Activated CD8-positive, alpha-beta T cell treated with anti-CD3 and anti-CD28 coated beads, Interleukin-2, amount 10 ng/mL, durations not matched to agents 7 days and 5 days (primary cell): ENCODE data around the gene GPAT3. TPM values are rescaled to one million over a fixed set of nuclear protein-coding genes. Genes with fewer than 3 reads are reported as not detected.
"Not testable (repeated sequence)": the region's sequence is repeated elsewhere in the genome, so short reads cannot be mapped to it uniquely, and the experiment has no call there.

Experiments
- ATAC-seq: fragments of 150-1000 bp; cut with Tn5 transposase; one replicate; pipeline ENCODE4 v1.10.0; 2021; ENCODE audit warnings: moderate library complexity
- CTCF ChIA-PET: fragments of 350-600 bp; sonication (Branson Sonifier 250); formaldehyde crosslinking; loops from one replicate; lab custom pipeline; 2021; ENCODE audit warnings: antibody characterized with exemption; lab: Charles Lee
- POLR2A ChIA-PET: fragments of 350-600 bp; sonication (Branson Sonifier 250); formaldehyde crosslinking; loops from one replicate; lab custom pipeline; 2021; ENCODE audit warnings: antibody characterized with exemption; lab: Charles Lee
- DNase-seq: peaks from one replicate; pipeline ENCODE4 v3.0.0-alpha.2; 2020
- H3K27ac Mint-ChIP-seq: one replicate; pipeline ENCODE4 v1.8.0; 2021; ENCODE audit warnings: mild to moderate bottlenecking, mixed read lengths
- H3K27me3 Mint-ChIP-seq: one replicate; pipeline ENCODE4 v1.8.0; 2021; ENCODE audit warnings: low read depth, mixed read lengths
- H3K36me3 Mint-ChIP-seq: one replicate; pipeline ENCODE4 v1.8.0; 2021; ENCODE audit warnings: low read depth, mixed read lengths
- H3K4me1 Mint-ChIP-seq: one replicate; pipeline ENCODE4 v1.8.0; 2021; ENCODE audit warnings: low read depth, mixed read lengths
- H3K4me3 Mint-ChIP-seq: one replicate; pipeline ENCODE4 v1.8.0; 2021; ENCODE audit warnings: mild to moderate bottlenecking, mixed read lengths
- H3K9me3 Mint-ChIP-seq: one replicate; pipeline ENCODE4 v1.8.0; 2022; ENCODE audit warnings: mixed read lengths; ENCODE audit not compliant: insufficient read depth
- total RNA-seq, 2 experiments: library from RNA; stranded (reverse); gene quantifications; one replicate each; pipeline ENCODE4 v1.2.3, GENCODE V29; 2021

Gene GPAT3
- 1 to 10 TPM; 2.8 to 2.9 TPM for total RNA-seq

DNA sequence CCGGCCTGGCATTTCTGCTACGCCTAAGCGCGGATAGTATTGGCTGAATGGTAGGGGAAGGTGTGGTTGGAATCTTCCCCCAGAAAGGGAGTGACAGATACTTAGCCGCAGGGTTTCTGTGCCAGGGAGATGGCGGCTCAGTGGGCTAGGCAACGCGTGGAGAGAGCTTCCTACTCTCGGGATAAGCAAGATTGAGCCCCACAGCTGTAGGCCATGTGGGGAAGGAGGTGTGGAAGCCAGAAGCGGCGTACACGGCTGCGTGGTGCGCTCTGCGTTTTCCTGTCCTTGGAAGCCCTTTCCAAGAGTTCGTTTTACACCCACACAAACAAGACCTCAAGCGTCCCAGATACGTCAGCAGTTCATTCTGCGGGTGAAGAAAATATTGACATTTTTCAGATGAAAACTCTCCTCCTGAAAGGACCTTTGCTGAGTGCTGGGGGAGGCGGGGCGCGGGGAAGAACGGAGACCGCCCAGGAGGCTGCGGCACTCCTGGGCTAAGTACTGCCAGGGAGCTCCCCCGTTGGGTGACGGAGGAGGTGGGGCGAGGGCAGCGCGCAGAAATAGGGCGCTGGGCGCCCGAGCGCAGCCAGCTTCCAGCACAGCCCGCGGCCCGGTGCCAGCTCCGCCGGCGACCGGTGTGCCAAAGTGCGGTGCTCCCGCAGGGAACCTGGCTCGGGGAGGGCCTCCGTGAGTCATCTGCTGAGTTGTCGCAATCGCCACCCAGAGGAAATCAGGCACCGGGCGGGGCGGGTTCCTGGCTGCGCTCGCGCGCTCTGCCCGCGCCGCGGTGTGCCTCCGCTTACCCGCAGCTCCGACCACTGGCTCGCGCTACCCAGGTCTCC is at the start of gene GPAT3:
TSS of gene GPAT3 (plus strand) at position 589 of the 842 bp plus-strand sequence. CDS start 515 bp downstream, outside the sequence.
- DNase-seq (peak; percentile 73), ATAC-seq (peak; percentile 90)
- ChIA-PET POLR2A (interaction anchor here (0.9 kb wide), 1 partner anchor 17 kb away, joined by 3 read pairs; no protein-coding TSS in a partner anchor), CTCF (interaction anchor here (2.0 kb wide), 1 partner anchor 27 kb away, joined by 9 read pairs; no protein-coding TSS in a partner anchor)
- no peaks in the 10 kb centered on the region for H3K36me3 Mint-ChIP-seq
- H3K4me3 Mint-ChIP-seq = peak within 1 kb of the TSS; percentile 83
- peaks cover 15% of the 10 kb centered on the region for H3K4me1 Mint-ChIP-seq
- peaks cover 51% of the 10 kb centered on the region for H3K27me3 Mint-ChIP-seq
- H3K27ac Mint-ChIP-seq = peak within 1 kb of the TSS; percentile 53
- H3K9me3 Mint-ChIP-seq = no peaks in the 10 kb centered on the region

DNA sequence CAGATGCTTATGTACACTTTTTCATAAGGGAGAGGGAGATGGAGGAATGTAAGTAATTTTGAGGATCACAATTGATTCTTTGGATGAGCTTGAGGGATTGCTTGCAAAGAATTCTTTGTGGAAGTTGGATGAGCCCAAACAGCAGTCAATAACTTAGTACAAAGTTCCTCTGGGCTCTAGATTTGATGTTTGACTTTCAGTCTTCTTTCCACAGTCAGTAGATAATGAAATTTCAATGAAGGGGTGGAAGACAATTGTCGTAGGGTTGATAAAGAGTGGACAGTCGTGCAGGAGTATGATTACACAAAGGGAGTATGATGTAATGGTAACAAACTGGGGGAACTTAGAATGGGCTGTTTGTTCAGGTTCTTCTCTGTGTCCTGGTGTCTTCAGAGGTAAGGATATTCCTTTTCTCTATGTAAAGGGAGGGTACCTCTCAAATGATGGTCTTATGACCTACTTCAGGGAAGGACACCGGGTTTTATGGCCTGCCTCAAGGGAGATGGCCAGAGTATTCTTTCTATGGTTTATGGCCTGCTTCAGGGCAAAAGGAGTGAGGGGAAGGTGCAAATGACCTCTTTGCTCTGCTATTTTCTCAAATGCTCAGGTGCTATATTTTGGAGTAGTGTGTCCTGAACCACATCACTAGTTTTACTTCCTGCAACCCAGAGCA is 49.3 kb upstream of the GPAT3 start:
- Mint-ChIP-seq H3K27me3 (no peaks in the 10 kb centered on the region), H3K36me3 (no peaks in the 10 kb centered on the region), H3K9me3 (no peaks in the 10 kb centered on the region), H3K27ac (no peak overlapping the region), H3K4me1 (peaks cover 17% of the 10 kb centered on the region), H3K4me3 (peak overlapping the region; percentile 7)
- DNase-seq (no peak), ATAC-seq (no peak)
- ChIA-PET CTCF (interaction anchor here (0.5 to 1.5 kb wide), 4 partner anchors 20 to 202 kb away, joined by 3 to 5 read pairs (median 4); partner anchors contain the start of gene COQ2), POLR2A (no interaction called here)

DNA sequence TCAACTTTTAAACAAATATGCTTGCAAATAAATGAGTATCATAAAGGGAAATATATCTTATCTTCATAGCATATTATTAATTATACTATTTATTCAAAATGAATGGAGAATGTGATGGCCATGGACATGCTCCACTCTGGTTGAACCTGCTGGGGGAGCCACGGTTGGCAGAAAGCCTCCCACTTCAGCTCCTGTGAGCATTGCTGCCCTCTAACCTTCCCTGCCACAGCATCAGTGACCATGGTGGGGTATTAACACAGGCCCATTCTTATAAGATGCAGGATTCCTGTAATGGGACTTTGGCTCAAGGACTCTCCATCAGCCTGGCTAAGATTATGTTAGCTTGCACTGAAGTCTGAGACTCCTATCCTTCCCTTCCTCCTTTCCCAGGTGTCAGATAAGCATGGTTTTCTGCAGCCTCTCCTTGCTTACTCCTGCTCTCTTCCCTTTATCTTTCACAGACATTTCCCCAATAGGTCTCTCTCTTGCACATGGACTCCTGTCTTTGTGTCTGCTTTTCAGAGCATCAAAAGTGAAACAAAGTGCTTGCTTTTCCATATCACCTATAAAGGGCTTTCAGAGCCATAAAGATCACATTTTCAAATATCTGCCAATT is 46.1 kb upstream of the GPAT3 start:
- Mint-ChIP-seq H3K36me3 (no peaks in the 10 kb centered on the region), H3K27ac (no peak overlapping the region), H3K9me3 (no peaks in the 10 kb centered on the region), H3K27me3 (no peaks in the 10 kb centered on the region), H3K4me1 (peaks cover 8% of the 10 kb centered on the region), H3K4me3 (no peak overlapping the region)
- ATAC-seq (no peak), DNase-seq (no peak)
- POLR2A ChIA-PET = no interaction called here
- CTCF ChIA-PET = interaction anchor here (0.7 to 2.9 kb wide), 6 partner anchors 9 to 638 kb away, joined by 3 to 7 read pairs (median 4); no protein-coding TSS in a partner anchor

DNA sequence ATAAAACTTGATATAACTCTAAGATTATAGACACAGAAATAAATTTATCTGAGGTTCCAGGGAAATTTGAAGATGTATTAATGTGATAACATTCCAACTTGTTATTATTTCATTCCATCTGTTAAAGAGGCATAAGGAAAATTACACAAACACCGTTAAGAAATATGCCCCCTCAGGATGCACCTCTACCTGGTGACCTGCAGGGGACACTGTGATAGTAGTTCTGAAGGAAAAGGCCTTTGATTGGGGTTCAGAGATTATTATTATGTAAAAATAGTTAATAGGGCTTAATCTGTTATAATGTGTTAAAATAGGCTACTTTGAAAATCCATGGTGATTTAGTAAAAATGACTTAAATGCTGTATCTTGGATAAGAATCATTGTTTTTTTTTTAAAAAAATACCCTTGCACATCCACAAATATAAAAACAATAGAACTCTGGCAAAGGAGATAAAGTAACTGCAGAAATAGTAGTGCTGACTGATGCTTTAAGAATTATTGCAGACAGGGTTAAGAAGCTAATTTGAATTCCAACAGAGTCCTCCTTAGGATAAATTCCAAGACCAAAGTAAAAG is 44.9 kb upstream of the GPAT3 start:
- H3K27me3 Mint-ChIP-seq = no peaks in the 10 kb centered on the region
- peaks cover 2% of the 10 kb centered on the region for H3K4me1 Mint-ChIP-seq
- ATAC-seq (peak; percentile 58), DNase-seq (no peak)
- no peaks in the 10 kb centered on the region for H3K36me3 Mint-ChIP-seq
- H3K9me3 Mint-ChIP-seq = no peaks in the 10 kb centered on the region
- no peak overlapping the region for H3K4me3 Mint-ChIP-seq
- POLR2A ChIA-PET = no interaction called here
- CTCF ChIA-PET = interaction anchor here (0.7 to 2.9 kb wide), 10 partner anchors 8 to 639 kb away, joined by 3 to 7 read pairs (median 4); no protein-coding TSS in a partner anchor
- no peak overlapping the region for H3K27ac Mint-ChIP-seq

DNA sequence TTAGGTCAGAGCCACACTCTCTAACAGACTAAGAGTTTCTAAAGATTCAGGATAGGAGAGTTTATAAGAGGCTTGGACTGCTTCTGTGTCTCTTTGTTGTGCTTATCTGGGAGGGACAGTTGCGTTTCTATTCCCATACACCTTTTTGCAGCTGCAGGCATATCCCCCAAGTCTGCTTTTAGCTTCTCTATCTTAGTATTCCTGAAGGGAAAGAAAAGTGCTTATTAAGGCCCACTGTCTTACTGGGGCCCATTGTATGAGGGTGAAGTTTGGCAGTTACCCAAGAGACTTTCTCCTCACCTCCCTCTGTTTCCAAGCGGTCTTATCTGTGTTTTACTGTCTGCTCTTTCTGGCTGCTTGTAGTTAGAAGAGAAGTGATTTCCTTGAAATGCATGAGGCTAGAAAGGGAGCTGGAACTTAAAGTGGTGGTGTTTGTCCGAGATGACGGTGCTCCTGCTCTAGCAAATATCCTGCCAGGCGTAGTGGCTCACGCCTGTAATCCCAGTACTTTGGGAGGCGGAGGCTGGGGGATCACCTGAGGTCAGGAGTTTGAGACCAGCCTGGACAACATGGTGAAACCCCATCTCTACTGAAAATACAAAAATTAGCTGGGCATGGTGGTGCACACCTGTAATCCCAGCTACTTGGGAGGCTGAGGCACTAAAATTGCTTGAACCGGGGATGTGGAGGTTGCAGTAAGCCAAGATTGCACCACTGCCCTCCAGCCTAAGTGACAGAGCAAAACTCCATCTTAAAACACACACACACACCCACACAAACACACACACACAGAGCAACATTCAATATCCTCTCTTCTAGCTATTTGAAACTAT is 39.6 kb upstream of the GPAT3 start:
- not testable (repeated sequence) for H3K4me3 Mint-ChIP-seq, ATAC-seq, DNase-seq, H3K36me3 Mint-ChIP-seq, H3K27me3 Mint-ChIP-seq, H3K27ac Mint-ChIP-seq, H3K9me3 Mint-ChIP-seq, H3K4me1 Mint-ChIP-seq
- ChIA-PET POLR2A (interaction anchor here (0.6 kb wide), 1 partner anchor 8 kb away, joined by 9 read pairs; no protein-coding TSS in a partner anchor), CTCF (interaction anchor here (1.7 kb wide), 1 partner anchor 13 kb away, joined by 8 read pairs; no protein-coding TSS in a partner anchor)

DNA sequence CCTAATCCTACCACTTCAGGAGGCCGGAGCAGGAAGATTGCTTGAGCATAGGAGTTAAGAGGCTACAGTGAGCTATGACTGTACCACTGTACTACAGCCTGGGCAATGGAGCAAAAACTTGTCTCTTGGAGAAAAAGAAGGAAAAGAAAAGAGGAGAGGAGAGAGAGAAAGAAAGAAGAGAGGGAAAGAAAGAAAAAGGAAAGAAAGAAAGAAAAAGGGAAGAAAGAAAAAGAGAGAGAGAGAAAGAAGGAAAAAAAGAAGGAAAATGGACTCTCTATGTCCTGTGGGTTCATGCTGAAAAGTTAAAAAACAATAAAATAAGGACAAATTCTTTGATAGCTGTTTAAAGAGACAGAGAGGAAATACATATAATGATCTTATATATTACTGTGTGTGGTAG is 37.7 kb upstream of the GPAT3 start:
- H3K9me3 Mint-ChIP-seq = no peaks in the 10 kb centered on the region
- DNase-seq = no peak
- H3K27ac Mint-ChIP-seq = no peak overlapping the region
- CTCF ChIA-PET = interaction anchor here (1.2 kb wide), 1 partner anchor 8 kb away, joined by 4 read pairs; no protein-coding TSS in a partner anchor
- ATAC-seq = no peak
- no peaks in the 10 kb centered on the region for H3K4me1 Mint-ChIP-seq
- POLR2A ChIA-PET = interaction anchor here (0.7 to 1.1 kb wide), 2 partner anchors 13 to 845 kb away, joined by 3 to 4 read pairs; no protein-coding TSS in a partner anchor
- no peaks in the 10 kb centered on the region for H3K36me3 Mint-ChIP-seq
- no peak overlapping the region for H3K4me3 Mint-ChIP-seq
- H3K27me3 Mint-ChIP-seq = no peaks in the 10 kb centered on the region

DNA sequence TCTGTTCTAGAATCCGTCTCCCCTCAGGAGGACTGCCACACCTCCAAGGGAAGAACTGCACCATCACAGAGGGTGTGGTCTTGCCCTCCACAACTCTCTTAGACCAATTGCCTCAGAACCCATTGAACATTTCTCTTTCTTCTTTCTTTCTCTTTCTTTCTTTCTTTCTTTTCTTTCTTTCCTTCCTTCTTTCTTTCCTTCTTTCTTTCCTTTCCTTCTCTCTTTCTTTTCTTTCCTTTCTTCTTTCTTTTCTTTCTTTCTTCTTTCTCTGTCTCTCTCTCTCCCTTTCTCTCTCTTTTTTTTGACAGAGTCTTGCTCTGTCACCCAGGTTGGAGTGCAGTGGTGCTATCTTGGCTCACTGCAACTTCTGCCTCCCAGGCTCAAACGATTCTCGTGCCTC is 34.2 kb upstream of the GPAT3 start:
- H3K27ac Mint-ChIP-seq, ATAC-seq, DNase-seq, H3K4me3 Mint-ChIP-seq, H3K27me3 Mint-ChIP-seq, H3K36me3 Mint-ChIP-seq, H3K9me3 Mint-ChIP-seq, POLR2A ChIA-PET, CTCF ChIA-PET: not testable (repeated sequence)
- peaks cover 15% of the 10 kb centered on the region for H3K4me1 Mint-ChIP-seq

DNA sequence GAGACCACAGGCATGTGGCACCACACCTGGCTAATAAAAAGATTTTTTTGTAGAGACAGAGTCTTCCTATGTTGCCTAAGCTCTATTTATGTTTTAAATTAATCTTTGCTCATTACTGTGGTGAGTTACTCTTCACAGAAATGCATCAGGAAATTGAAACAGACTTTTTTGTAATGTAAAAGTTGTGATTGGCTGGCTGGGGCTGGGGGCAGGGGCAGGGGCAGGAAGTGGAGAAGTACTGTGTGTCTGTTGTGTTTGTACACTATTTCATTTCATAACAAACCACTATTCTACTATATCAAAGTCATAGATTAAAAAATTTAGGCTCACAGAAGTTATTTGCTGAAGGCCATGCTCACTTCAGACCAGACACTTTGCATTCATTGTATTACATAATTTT is 31.9 kb upstream of the GPAT3 start:
- no peaks in the 10 kb centered on the region for H3K27me3 Mint-ChIP-seq
- ATAC-seq (no peak), DNase-seq (peak; percentile 48)
- CTCF ChIA-PET = interaction anchor here (1.2 kb wide), 1 partner anchor 47 kb away, joined by 4 read pairs; no protein-coding TSS in a partner anchor
- no peaks in the 10 kb centered on the region for H3K36me3 Mint-ChIP-seq
- H3K9me3 Mint-ChIP-seq = no peaks in the 10 kb centered on the region
- H3K27ac Mint-ChIP-seq = peak overlapping the region; percentile 30
- peaks cover 15% of the 10 kb centered on the region for H3K4me1 Mint-ChIP-seq
- POLR2A ChIA-PET = no interaction called here
- no peak overlapping the region for H3K4me3 Mint-ChIP-seq

DNA sequence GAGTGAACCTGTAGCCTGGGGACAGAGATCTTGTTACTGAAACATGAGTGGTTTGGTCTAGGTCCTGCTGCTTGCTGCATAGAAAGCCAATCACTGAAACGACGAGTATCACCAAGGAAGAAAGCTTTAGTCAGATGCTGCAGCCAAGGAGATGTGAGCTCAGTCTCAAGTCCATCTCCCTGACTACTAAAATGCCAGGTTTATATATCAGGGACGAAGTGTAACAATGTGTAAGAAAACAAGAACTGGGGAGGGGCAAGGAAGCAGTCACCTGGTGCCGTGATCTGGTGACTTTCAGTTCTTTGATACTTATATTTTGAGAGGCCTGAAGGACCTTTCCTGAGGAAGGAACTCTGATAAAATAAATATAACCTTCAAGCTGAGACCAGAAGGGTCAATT is 31.4 kb upstream of the GPAT3 start:
- Mint-ChIP-seq H3K4me3 (no peak overlapping the region), H3K27ac (peak overlapping the region; percentile 30), H3K27me3 (no peaks in the 10 kb centered on the region), H3K4me1 (peaks cover 15% of the 10 kb centered on the region), H3K9me3 (no peaks in the 10 kb centered on the region), H3K36me3 (no peaks in the 10 kb centered on the region)
- CTCF ChIA-PET = interaction anchor here (1.2 kb wide), 1 partner anchor 48 kb away, joined by 4 read pairs; no protein-coding TSS in a partner anchor
- POLR2A ChIA-PET = interaction anchor here (0.5 to 0.7 kb wide), 2 partner anchors 8 to 55 kb away, joined by 3 to 9 read pairs; no protein-coding TSS in a partner anchor
- DNase-seq (no peak), ATAC-seq (no peak)

DNA sequence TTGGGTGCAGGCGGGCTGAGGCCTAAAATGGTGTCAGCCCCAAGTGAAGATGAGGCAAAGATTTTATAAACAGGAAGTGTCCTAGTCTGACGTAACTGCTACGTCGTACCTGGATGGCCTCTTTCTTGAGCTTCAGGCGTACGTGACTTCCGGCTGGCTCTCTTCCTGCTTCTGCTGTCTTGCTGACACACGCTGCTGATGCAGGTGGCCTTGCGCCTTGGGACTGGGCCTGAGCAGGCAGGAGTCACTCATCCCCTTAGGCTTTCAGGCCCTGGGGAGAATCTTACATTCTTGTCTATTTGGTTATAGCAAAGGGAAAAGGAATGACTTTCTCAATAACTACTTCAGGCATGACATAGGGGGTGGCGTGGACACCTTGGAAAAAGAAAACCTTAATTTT is 30.9 kb upstream of the GPAT3 start:
- Mint-ChIP-seq H3K4me3 (no peak overlapping the region), H3K4me1 (peaks cover 15% of the 10 kb centered on the region), H3K27ac (no peak overlapping the region), H3K36me3 (no peaks in the 10 kb centered on the region), H3K27me3 (no peaks in the 10 kb centered on the region), H3K9me3 (no peaks in the 10 kb centered on the region)
- ChIA-PET POLR2A (interaction anchor here (0.5 to 0.7 kb wide), 2 partner anchors 8 to 55 kb away, joined by 3 to 9 read pairs; no protein-coding TSS in a partner anchor), CTCF (interaction anchor here (1.2 kb wide), 1 partner anchor 48 kb away, joined by 4 read pairs; no protein-coding TSS in a partner anchor)
- ATAC-seq = no peak
- no peak for DNase-seq
